ENCODE results near the gene MTG2. TPM values are rescaled to one million over a fixed set of nuclear protein-coding genes. Genes with fewer than 3 reads are reported as not detected.

MTG2 gene
- total and polyA plus RNA-seq, 2 of the 4 experiments (the other 2 are of a cell fraction): 11.5 to 25.2 TPM

DNA sequence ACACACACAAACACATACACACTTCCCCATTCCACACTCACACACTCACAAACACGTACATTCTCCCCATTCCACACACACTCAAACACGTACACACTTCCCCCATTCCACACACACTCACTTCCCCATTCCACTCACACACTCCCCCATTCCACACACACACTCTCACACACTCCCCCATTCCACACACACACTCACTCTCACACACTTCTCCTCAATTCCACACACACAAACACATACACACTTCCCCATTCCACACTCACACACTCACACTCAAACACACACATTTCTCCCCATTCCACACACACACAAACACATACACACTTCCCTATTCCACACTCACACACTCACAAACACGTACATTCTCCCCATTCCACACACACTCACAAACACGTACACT lies 46.8 kb downstream of the MTG2 start:
- Histone ChIP-seq H3K79me1 (ENCODE audit: low read depth in 1 of 2, low read length in 2 of 2) (no peaks in the 10 kb centered on the region), H2AK5ac (ENCODE audit: low read depth, low read length) (no peak overlapping the region), H3K36me3 (ENCODE audit: control insufficient read depth, insufficient read depth, low read length) (no peaks in the 10 kb centered on the region), H3K23ac (ENCODE audit: low read depth, low read length) (no peak overlapping the region), H3K27me3 (ENCODE audit: control insufficient read depth, insufficient read depth, low read length) (peaks cover 53% of the 10 kb centered on the region), H3K56ac (ENCODE audit: extremely low read depth, insufficient read depth, low read length) (no peak overlapping the region), H2BK15ac (ENCODE audit: low read depth, low read length) (no peak overlapping the region), H4K20me1 (ENCODE audit: insufficient read depth, low read length) (peaks cover 4% of the 10 kb centered on the region; the same call in 1 of the 2 replicates), H2BK120ac (ENCODE audit: low read depth, low read length) (no peak overlapping the region), H3K27ac (ENCODE audit: insufficient read depth, low read length) (no peak overlapping the region), H3K14ac (replicated peaks; ENCODE audit: low read depth, low read length) (no peak overlapping the region), H3K4me3 (ENCODE audit: insufficient read depth, low read depth, low read length) (no peak overlapping the region), H3K18ac (ENCODE audit: low read depth, low read length) (no peak overlapping the region), H2BK20ac (ENCODE audit: low read depth, low read length) (no peak overlapping the region), H3K4me1 (ENCODE audit: control insufficient read depth, insufficient read depth, low read length) (no peaks in the 10 kb centered on the region), H3K9me3 (ENCODE audit: control insufficient read depth, insufficient read depth, low read length) (peaks cover 4% of the 10 kb centered on the region), H3K9me1 (ENCODE audit: insufficient read depth, low read length) (no peaks in the 10 kb centered on the region), H2BK5ac (ENCODE audit: low read depth, low read length, poor library complexity, severe bottlenecking) (peak overlapping the region; percentile 60), H3K4ac (ENCODE audit: low read depth, low read length) (no peak overlapping the region), H2AFZ (replicated peaks; ENCODE audit: low read length, poor library complexity) (no peak overlapping the region), H2AK9ac (replicated peaks; ENCODE audit: low read depth, low read length, poor library complexity) (no peak overlapping the region), H4K8ac (ENCODE audit: low read depth in 2 of 2, low read length in 2 of 2) (no peak overlapping the region), H4K5ac (ENCODE audit: low read depth, low read length) (no peak overlapping the region), H3K4me2 (ENCODE audit: low read depth, low read length) (no peak overlapping the region), H4K91ac (ENCODE audit: insufficient read depth, low read depth, low read length) (no peak overlapping the region), H3K9ac (ENCODE audit: low read depth, low read length) (no peak overlapping the region)
- ATAC-seq (ENCODE audit: low read depth): no peak
- DNase-seq: no peak
- intact Hi-C loops (cut with micrococcal nuclease) (no loop called here), in situ Hi-C loops (cut with MboI; ENCODE audit: low sequenced_read_pairs) (no loop called here), dilution Hi-C loops (cut with HindIII; ENCODE audit: low sequenced_read_pairs, unreplicated experiment) (no loop called here)
- TF ChIP-seq RAD21 (IDR thresholded peaks at IDR 0.05; ENCODE audit: low read length): no peak
- no peak for TF ChIP-seq BHLHE40 (IDR thresholded peaks at IDR 0.05; ENCODE audit: low read depth, low read length)
- TF ChIP-seq FOS (IDR thresholded peaks at IDR 0.05; ENCODE audit: low read depth, low read length): no peak
- TF ChIP-seq RFX5 (IDR thresholded peaks at IDR 0.05; ENCODE audit: low read depth, low read length): no peak
- no peak for TF ChIP-seq RCOR1 (IDR thresholded peaks at IDR 0.05; ENCODE audit: insufficient replicate concordance, low read length)
- TF ChIP-seq MAZ (IDR thresholded peaks at IDR 0.05; ENCODE audit: borderline replicate concordance, low read depth, low read length): no peak
- TF ChIP-seq, protein P1, sequence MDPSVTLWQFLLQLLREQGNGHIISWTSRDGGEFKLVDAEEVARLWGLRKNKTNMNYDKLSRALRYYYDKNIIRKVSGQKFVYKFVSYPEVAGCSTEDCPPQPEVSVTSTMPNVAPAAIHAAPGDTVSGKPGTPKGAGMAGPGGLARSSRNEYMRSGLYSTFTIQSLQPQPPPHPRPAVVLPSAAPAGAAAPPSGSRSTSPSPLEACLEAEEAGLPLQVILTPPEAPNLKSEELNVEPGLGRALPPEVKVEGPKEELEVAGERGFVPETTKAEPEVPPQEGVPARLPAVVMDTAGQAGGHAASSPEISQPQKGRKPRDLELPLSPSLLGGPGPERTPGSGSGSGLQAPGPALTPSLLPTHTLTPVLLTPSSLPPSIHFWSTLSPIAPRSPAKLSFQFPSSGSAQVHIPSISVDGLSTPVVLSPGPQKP (IDR thresholded peaks at IDR 0.05; ENCODE audit: borderline replicate concordance, low read depth, low read length): no peak
- TF ChIP-seq, protein P2, sequence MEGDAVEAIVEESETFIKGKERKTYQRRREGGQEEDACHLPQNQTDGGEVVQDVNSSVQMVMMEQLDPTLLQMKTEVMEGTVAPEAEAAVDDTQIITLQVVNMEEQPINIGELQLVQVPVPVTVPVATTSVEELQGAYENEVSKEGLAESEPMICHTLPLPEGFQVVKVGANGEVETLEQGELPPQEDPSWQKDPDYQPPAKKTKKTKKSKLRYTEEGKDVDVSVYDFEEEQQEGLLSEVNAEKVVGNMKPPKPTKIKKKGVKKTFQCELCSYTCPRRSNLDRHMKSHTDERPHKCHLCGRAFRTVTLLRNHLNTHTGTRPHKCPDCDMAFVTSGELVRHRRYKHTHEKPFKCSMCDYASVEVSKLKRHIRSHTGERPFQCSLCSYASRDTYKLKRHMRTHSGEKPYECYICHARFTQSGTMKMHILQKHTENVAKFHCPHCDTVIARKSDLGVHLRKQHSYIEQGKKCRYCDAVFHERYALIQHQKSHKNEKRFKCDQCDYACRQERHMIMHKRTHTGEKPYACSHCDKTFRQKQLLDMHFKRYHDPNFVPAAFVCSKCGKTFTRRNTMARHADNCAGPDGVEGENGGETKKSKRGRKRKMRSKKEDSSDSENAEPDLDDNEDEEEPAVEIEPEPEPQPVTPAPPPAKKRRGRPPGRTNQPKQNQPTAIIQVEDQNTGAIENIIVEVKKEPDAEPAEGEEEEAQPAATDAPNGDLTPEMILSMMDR (conservative IDR thresholded peaks at IDR 0.05; ENCODE audit: low read depth, low read length): no peak
- no peak for TF ChIP-seq SMC3 (IDR thresholded peaks at IDR 0.05; ENCODE audit: low read depth, low read length)
- TF ChIP-seq POLR2A (IDR thresholded peaks at IDR 0.05; ENCODE audit: low read depth, low read length): no peak
- no peak for TF ChIP-seq MXI1 (IDR thresholded peaks at IDR 0.05; ENCODE audit: borderline replicate concordance, low read depth, low read length)
- no peak for TF ChIP-seq CHD1 (IDR thresholded peaks at IDR 0.05; ENCODE audit: low read depth, low read length)
- no TSS peak for BruUV-seq (replicated peaks)
- ChIA-PET POLR2A (ENCODE audit: unreplicated experiment) (no interaction called here), CTCF (no interaction called here)
- 58 to 100% methylated on average over 4 of the region's 4 CpGs for WGBS, 2 experiments (ENCODE audit: extremely low coverage in 2 of 2, insufficient read length in 1 of 2)

Data from IMR-90 (cell line).